ENCODE measurements around the gene LAIR2. TPM values are rescaled to one million over a fixed set of nuclear protein-coding genes. Genes with fewer than 3 reads are reported as not detected.

Gene LAIR2
- total RNA-seq, 1 experiment from 2014 or later = not detected

- POLR2A ChIA-PET = interaction anchor here (2.3 kb wide), 1 partner anchor 16 kb away, joined by 5 read pairs; the partner anchor contains the start of gene LENG8
- DNase-seq (ENCODE audit: low read depth, low spot score) (peak; percentile 69), ATAC-seq (peak; percentile 70)
- no peaks in the 10 kb centered on the region for H4K20me1 ChIP-seq (ENCODE audit: insufficient read depth)
- peaks cover 7 to 26% of the 10 kb centered on the region in 2 experiments; a peak in 3 of 4 replicates for H3K4me1 ChIP-seq (ENCODE audit: control insufficient read depth in 1 of 2, insufficient read depth in 2 of 2, low read length in 2 of 2)
- TF ChIP-seq EZH2phosphoT487 (IDR thresholded peaks at IDR 0.05; ENCODE audit: borderline replicate concordance) = no peak
- TF ChIP-seq FOSL1 (IDR thresholded peaks at IDR 0.05; ENCODE audit: low read depth) = no peak
- TF ChIP-seq ZNF274 (IDR thresholded peaks at IDR 0.05; ENCODE audit: low read depth, low read length) = no peak
- TF ChIP-seq RAD21 (IDR thresholded peaks at IDR 0.05; ENCODE audit: low read depth) = no peak
- peak; percentile 78 for TF ChIP-seq POLR2AphosphoS5 (IDR thresholded peaks at IDR 0.05; ENCODE audit: low read depth, low read length)
- no peak for TF ChIP-seq CEBPB (IDR thresholded peaks at IDR 0.05; ENCODE audit: low read depth)
- peak; percentile 26 for TF ChIP-seq POLR2A (IDR thresholded peaks at IDR 0.05; ENCODE audit: borderline replicate concordance, extremely low read depth, insufficient read depth, insufficient read length)
- no peak for TF ChIP-seq REST (IDR thresholded peaks at IDR 0.05; ENCODE audit: low read depth)
- peak; percentile 92 for TF ChIP-seq MAX (IDR thresholded peaks at IDR 0.05)
- TF ChIP-seq EZH2 (IDR thresholded peaks at IDR 0.05) = no peak
- no peak for TF ChIP-seq JUND (IDR thresholded peaks at IDR 0.05)
- no peak for TF ChIP-seq ATF3 (IDR thresholded peaks at IDR 0.05)
- TF ChIP-seq TCF7L2 (IDR thresholded peaks at IDR 0.05; ENCODE audit: borderline replicate concordance, extremely low read depth, insufficient read depth, insufficient read length) = peak; percentile 67
- TF ChIP-seq SP1 (IDR thresholded peaks at IDR 0.05; ENCODE audit: low read depth) = peak; percentile 78
- TF ChIP-seq SIN3A (IDR thresholded peaks at IDR 0.05; ENCODE audit: low read depth) = no peak
- 0 out of 2 replicates have a peak, but pooled peaks have one; percentile 42 for TF ChIP-seq SRF (IDR thresholded peaks at IDR 0.05; ENCODE audit: low read depth)
- TF ChIP-seq ZFX (IDR thresholded peaks at IDR 0.05) = peak; percentile 51; the same call in 1 of the 2 replicates
- no peak for TF ChIP-seq CBX3 (IDR thresholded peaks at IDR 0.05; ENCODE audit: low read depth)
- TF ChIP-seq YY1 (IDR thresholded peaks at IDR 0.05; ENCODE audit: extremely low read depth, insufficient replicate concordance, low read depth, low read length) = no peak
- TF ChIP-seq ZBTB33 (IDR thresholded peaks at IDR 0.05; ENCODE audit: extremely low read depth, insufficient replicate concordance, low read length) = no peak
- TF ChIP-seq ELF1 (IDR thresholded peaks at IDR 0.05; ENCODE audit: borderline replicate concordance, low read depth) = no peak
- peaks cover 7 to 11% of the 10 kb centered on the region in 2 experiments; a peak in 3 of 4 replicates for H3K36me3 ChIP-seq (ENCODE audit: control insufficient read depth in 1 of 2, insufficient read depth in 2 of 2, low read length in 2 of 2)
- RAD21 ChIA-PET (ENCODE audit: low non-redundant PET in 1 of 2, low total read pairs in 2 of 2, uncharacterized antibody in 2 of 2, unreplicated experiment in 2 of 2) = no interaction called here
- no peaks in the 10 kb centered on the region for H3K27me3 ChIP-seq (ENCODE audit: insufficient read depth, low read length)
- H3K79me2 ChIP-seq (ENCODE audit: insufficient read depth, low read length) = peaks cover 27% of the 10 kb centered on the region
- H3K4me3 ChIP-seq (replicated peaks in 1 of 2; ENCODE audit: low read depth in 1 of 2, low read length in 2 of 2) = peak overlapping the region; percentile 50 to 83
- H3K27ac ChIP-seq (ENCODE audit: low read depth, low read length) = peak overlapping the region; percentile 99
- H3K9me2 ChIP-seq (ENCODE audit: insufficient read depth) = no peaks in the 10 kb centered on the region
- no peak overlapping the region for H2AFZ ChIP-seq (ENCODE audit: low read depth, low read length, poor library complexity, severe bottlenecking)
- CTCF ChIA-PET = no interaction called here
- BruUV-seq (replicated peaks) = no TSS peak
- H3K4me2 ChIP-seq (ENCODE audit: low read length) = peak overlapping the region; percentile 97
- intact Hi-C loops (cut with micrococcal nuclease) = no loop called here
- peak overlapping the region; percentile 96 for H3K9ac ChIP-seq (ENCODE audit: low read length)
- H3K9me3 ChIP-seq (ENCODE audit: control insufficient read depth in 1 of 2, insufficient read depth in 1 of 2, low read depth in 1 of 2, low read length in 2 of 2) = no peaks in the 10 kb centered on the region
Observed at GRCh38 chr19:54464630-54465425, 37.8 kb upstream of the LAIR2 start.

All from HCT116 (cell line).